GM04503 (cell line): Measurements from ENCODE around the gene KIAA1143.

ENCODE experiments used
- DNase-seq: peaks from one replicate; pipeline ENCODE4 v3.0.0-alpha.2; 2012; ENCODE audit warnings: low read depth

KIAA1143 gene

GRCh38 chr3:44761424-44762169 is at the start of gene KIAA1143, which contains the start of gene KIF15:
Gene KIAA1143, minus strand, starts transcription at chr3:44761619. Its CDS starts 17 bp downstream, at chr3:44761602.
Gene KIF15, plus strand, starts transcription at chr3:44761794. Its CDS starts 72 bp downstream, at chr3:44761866.
- DNase-seq, result peak; percentile 58

DNA sequence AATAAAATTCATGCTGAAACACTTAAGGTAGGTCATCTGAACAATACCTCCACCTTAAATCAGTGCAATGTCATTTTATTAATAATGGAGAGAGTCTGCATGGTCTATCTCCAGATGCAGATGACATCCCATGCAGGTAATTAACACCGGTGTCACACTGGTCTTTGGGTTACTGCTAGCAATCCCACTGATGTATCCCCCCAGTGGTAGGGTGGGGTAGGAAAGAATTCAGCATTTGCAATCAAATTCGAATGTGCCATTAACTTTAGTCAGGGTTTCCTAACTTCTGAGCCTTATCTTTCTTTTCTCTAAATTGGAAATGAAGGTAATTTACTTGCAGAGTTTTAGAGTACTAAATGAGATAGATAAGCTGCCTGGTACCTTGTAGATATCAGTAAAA is 44.5 kb upstream of the KIAA1143 start:
- no peak for DNase-seq

- no peak for DNase-seq
Observed at GRCh38 chr3:44803298-44803697, 41.9 kb upstream of the KIAA1143 start.

- DNase-seq, result no peak
Observed at GRCh38 chr3:44802011-44802410, 40.6 kb upstream of the KIAA1143 start.

DNA sequence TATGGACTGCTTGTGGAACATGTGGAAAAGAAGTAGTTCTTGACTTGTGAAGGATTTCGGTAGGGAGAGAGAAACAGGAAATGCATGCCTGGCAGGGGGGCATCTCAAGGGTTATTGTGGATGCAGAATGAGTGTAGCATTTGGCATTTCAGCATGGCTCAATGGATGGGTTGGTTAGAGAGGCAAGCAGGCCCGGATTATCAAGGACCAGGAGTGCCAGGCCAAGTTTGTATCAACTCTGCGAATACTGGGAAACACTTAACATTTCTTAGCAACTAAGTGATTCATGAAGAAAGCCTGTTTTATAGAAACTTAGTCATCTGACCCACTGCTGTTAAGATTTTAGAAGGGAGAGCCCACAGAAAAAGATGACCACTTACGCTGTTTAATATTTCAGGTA is 33.8 kb upstream of the KIAA1143 start:
- DNase-seq, result peak; percentile 3

DNA sequence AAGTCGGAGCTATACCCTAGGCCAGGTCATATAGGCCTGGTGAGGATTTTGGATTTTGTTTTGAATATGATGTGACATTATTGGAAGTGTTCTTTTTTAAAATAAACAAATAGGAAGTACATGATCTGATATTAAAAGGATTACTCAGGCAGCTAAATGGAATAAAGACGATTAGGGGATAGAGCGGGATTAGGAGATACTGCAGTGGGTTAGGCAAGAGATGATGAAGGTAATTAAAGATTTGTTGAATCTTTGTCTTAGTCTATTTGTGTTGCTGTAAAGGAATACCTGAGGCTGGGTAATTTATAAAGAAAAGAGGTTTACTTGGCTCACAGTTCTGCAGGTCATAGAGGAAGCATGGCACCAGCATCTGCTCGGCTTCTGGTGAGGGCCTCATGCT is 21.5 kb upstream of the KIAA1143 start:
- DNase-seq, result no peak

- DNase-seq, result no peak
Observed at GRCh38 chr3:44772099-44772442, 10.7 kb upstream of the KIAA1143 start.

GRCh38 chr3:44771424-44772098 is 10.1 kb upstream of the KIAA1143 start:
- no peak for DNase-seq

DNA sequence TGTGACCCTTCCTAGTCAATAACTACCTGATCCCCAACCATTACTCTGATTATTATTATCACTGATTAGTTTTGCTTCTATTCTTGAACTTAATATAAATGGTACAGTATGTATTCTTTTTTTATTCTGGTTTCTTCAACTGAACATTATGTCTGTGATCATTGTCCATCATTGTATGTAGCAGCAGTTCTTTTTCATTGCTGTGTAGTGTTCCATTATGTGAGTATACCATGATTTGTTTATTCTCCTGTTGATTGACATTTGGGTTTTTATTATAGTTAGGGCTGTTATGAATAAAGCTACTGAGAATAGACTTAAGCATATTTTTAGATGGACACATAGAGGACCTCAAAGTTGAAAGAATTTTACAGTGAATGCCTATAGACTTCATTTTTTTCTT is 2.8 kb upstream of the KIAA1143 start:
- no peak for DNase-seq

DNA sequence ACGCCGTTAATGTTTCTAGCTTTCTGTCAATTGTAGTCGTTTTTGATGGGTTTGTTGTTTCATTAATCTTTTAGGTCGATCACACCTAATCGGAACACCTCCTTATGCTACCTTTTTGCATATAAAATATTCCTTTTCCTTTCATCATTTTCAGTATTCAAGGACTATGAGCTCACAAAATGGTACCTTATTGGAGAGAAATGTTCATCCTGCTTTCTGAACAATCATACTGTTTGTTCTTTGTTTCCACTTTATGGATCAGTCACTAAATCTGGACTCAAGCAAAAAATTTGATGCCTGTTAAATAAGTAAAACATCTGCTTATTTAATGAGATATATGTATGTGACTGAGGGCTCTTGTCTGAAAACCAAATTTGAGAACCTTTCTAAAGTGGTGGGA is 1.3 kb upstream of the KIAA1143 start:
- DNase-seq, result no peak

GRCh38 chr3:44762170-44762677 is 805 bp upstream of the KIAA1143 start:
- DNase-seq, result peak; percentile 2

DNA sequence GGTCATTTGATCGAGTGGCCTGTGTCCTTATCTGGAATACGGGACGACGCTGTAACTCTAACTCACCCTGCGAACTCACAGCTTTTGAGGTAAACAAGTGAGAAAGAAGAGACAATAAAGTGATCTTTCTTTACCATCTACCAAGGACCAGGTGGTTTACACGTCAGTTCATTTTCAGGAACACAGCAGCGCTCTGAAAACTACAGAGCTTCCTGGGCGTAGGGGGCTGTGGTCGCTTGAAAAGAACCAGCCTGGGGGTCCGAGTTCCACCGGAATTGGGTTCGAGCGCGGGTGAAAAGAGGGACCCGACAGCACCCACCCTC is 357 bp downstream of the KIAA1143 start:
- no peak for DNase-seq

GRCh38 chr3:44734646-44735168 is 26.7 kb downstream of the KIAA1143 start:
- no peak for DNase-seq

GRCh38 chr3:44729384-44729910 is 32.0 kb downstream of the KIAA1143 start, which contains the start of gene ZNF501:
Gene ZNF501, plus strand, starts transcription at chr3:44729635. Its CDS starts 4,787 bp downstream, at chr3:44734422.
- DNase-seq, result peak; percentile 38

- DNase-seq, result no peak
Observed at GRCh38 chr3:44722103-44722401, 39.4 kb downstream of the KIAA1143 start.

DNA sequence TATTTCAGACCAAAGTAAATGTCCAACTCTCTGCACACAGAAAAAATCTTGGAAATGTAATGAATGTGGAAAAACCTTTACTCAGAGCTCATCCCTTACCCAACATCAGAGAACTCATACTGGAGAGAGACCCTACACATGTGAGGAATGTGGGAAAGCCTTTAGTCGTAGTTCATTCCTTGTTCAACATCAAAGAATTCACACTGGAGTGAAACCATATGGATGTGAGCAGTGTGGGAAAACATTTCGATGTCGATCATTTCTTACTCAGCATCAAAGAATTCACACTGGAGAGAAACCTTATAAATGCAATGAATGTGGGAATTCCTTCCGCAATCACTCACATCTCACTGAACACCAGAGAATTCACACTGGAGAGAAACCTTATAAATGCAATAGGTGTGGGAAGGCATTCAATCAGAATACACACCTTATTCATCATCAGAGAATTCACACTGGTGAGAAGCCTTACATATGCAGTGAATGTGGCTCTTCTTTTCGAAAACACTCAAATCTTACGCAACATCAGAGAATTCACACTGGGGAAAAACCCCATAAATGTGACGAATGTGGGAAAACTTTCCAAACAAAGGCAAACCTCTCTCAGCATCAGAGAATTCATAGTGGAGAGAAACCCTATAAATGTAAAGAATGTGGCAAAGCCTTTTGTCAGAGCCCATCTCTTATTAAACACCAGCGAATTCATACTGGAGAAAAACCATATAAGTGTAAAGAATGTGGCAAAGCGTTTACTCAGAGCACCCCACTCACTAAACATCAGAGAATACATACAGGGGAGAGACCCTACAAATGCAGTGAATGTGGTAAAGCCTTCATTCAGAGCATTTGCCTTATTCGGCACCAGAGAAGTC is 40.0 kb downstream of the KIAA1143 start:
- DNase-seq, result no peak

- DNase-seq, result peak; percentile 38
Observed at GRCh38 chr3:44712455-44713075, 48.9 kb downstream of the KIAA1143 start, which contains the start of gene ZNF502. Gene ZNF502, plus strand, starts transcription at chr3:44712660. Its CDS starts 7,602 bp downstream, at chr3:44720262.
